Ascending aorta (tissue), 2 donors: ENCODE data around the gene NUP43. TPM values are rescaled to one million over a fixed set of nuclear protein-coding genes. Genes with fewer than 3 reads are reported as not detected.
A peak's percentile ranks its signal among the peaks of the same experiment; 100 is the strongest.
"Not testable (repeated sequence)": the region's sequence is repeated elsewhere in the genome, so short reads cannot be mapped to it uniquely, and the experiment has no call there.

Source experiments
- DNase-seq, 2 donors: peaks; one replicate each; pipeline ENCODE4 v3.0.0-alpha.2; 2019; ENCODE audit warnings: low spot score in 2 of 2
- H3K27ac ChIP-seq, 2 donors: fragments of 200-600 bp; sonication (generic); one replicate each; pipeline ENCODE4 v1.5.1; 2016 to 2017; ENCODE audit warnings: mild to moderate bottlenecking in 1 of 2
- H3K27me3 ChIP-seq: fragments of 200-600 bp; sonication (generic); one replicate; pipeline ENCODE4 v1.5.1; 2017
- H3K36me3 ChIP-seq, 2 donors: fragments of 200-600 bp; sonication (generic); one replicate each; pipeline ENCODE4 v1.5.1; 2016
- H3K4me1 ChIP-seq, 2 donors: fragments of 200-600 bp; sonication (generic); one replicate each; pipeline ENCODE4 v1.5.1; 2016 to 2017; ENCODE audit warnings: mild to moderate bottlenecking in 1 of 2
- H3K4me3 ChIP-seq, 2 donors: fragments of 200-600 bp; sonication (generic); one replicate each; pipeline ENCODE4 v1.5.1; 2016 to 2017; ENCODE audit warnings: mild to moderate bottlenecking in 1 of 2
- H3K9me3 ChIP-seq, 2 donors: fragments of 200-600 bp; sonication (generic); one replicate each; pipeline ENCODE4 v1.5.1; 2016
- CTCF ChIP-seq, 3 experiments: fragments of 200-600 bp in 2 of 3; fragments of 450-650 bp in 1 of 3; sonication (generic) in 2 of 3; IDR thresholded peaks; one replicate each; pipeline ENCODE4 v1.5.1; 2016 to 2019; ENCODE audit warnings: antibody characterized with exemption in 3 of 3, mild to moderate bottlenecking in 1 of 3, moderate library complexity in 1 of 3
- intact Hi-C: fragments of 100-400 bp; cut with DNase I; formaldehyde crosslinking; loops from one replicate; pipeline ENCODE4 v1.15.1; 2023
- total RNA-seq: library from RNA; depleted of rRNA; stranded (reverse); fragments of >200 nt; gene quantifications from one replicate; pipeline ENCODE4 v1.1.0, GENCODE V29; 2016

Gene NUP43
- total RNA-seq, 1 donor from 2014 or later = 2.9 TPM

- no peaks in the 10 kb centered on the region for H3K9me3 ChIP-seq
- no peaks in the 10 kb centered on the region for H3K4me1 ChIP-seq
- intact Hi-C loops = no loop called here
- no peaks in the 10 kb centered on the region for H3K27me3 ChIP-seq
- no peak overlapping the region for H3K27ac ChIP-seq
- H3K36me3 ChIP-seq = peaks cover 3 to 5% of the 10 kb centered on the region in 2 donors
- no peak for TF ChIP-seq CTCF (IDR thresholded peaks at IDR 0.05)
- H3K4me3 ChIP-seq = no peak overlapping the region
- DNase-seq = no peak
These were observed 15.1 kb upstream of the NUP43 start for GRCh38 chr6:149761438-149761837.

- Histone ChIP-seq H3K4me1 (peaks cover 0 to 3% of the 10 kb centered on the region in 2 donors), H3K27me3 (no peaks in the 10 kb centered on the region), H3K27ac (no peak overlapping the region), H3K36me3 (peaks cover 3 to 5% of the 10 kb centered on the region in 2 donors), H3K9me3 (no peaks in the 10 kb centered on the region), H3K4me3 (no peak overlapping the region)
- no peak for TF ChIP-seq CTCF (IDR thresholded peaks at IDR 0.05)
- DNase-seq = no peak
- intact Hi-C loops = no loop called here
These were observed 9.9 kb upstream of the NUP43 start for GRCh38 chr6:149756261-149756636.

GRCh38 chr6:149755300-149756260, 9.3 kb upstream of the NUP43 start:
- peaks cover 0 to 9% of the 10 kb centered on the region in 2 donors for H3K4me1 ChIP-seq
- no peak for TF ChIP-seq CTCF (IDR thresholded peaks at IDR 0.05)
- H3K27me3 ChIP-seq = no peaks in the 10 kb centered on the region

GRCh38 chr6:149754548-149754947, 8.2 kb upstream of the NUP43 start:
- Histone ChIP-seq H3K27ac (no peak overlapping the region), H3K36me3 (no peaks in the 10 kb centered on the region), H3K27me3 (no peaks in the 10 kb centered on the region), H3K9me3 (no peaks in the 10 kb centered on the region), H3K4me3 (no peak overlapping the region), H3K4me1 (peaks cover 0 to 12% of the 10 kb centered on the region in 2 donors)
- intact Hi-C loops = no loop called here
- no peak for TF ChIP-seq CTCF (IDR thresholded peaks at IDR 0.05)
- no peak for DNase-seq

More at GRCh38 chr6:149755300-149756260, 9.3 kb upstream of the NUP43 start:
- Histone ChIP-seq H3K9me3 (no peaks in the 10 kb centered on the region), H3K36me3 (peaks cover 3 to 5% of the 10 kb centered on the region in 2 donors), H3K27ac (peak overlapping the region in 1 of 2 donors; percentile 2), H3K4me3 (no peak overlapping the region)
- intact Hi-C loops = no loop called here
- DNase-seq = no peak

GRCh38 chr6:149753374-149753637, 7.0 kb upstream of the NUP43 start:
- intact Hi-C loops, H3K9me3 ChIP-seq, H3K36me3 ChIP-seq, DNase-seq, H3K27me3 ChIP-seq, H3K4me3 ChIP-seq, H3K27ac ChIP-seq: not testable (repeated sequence)
- H3K4me1 ChIP-seq = peaks cover 0 to 14% of the 10 kb centered on the region in 2 donors

- H3K36me3 ChIP-seq = no peaks in the 10 kb centered on the region
- no peak for DNase-seq
- no peak for TF ChIP-seq CTCF (IDR thresholded peaks at IDR 0.05)
- H3K27ac ChIP-seq = no peak overlapping the region
- intact Hi-C loops = no loop called here
- H3K9me3 ChIP-seq = no peaks in the 10 kb centered on the region
- no peak overlapping the region for H3K4me3 ChIP-seq
- peaks cover 0 to 14% of the 10 kb centered on the region in 2 donors for H3K4me1 ChIP-seq
- H3K27me3 ChIP-seq = no peaks in the 10 kb centered on the region
These were observed 6.5 kb upstream of the NUP43 start for GRCh38 chr6:149752600-149753373.

GRCh38 chr6:149751920-149752319, 5.6 kb upstream of the NUP43 start:
- H3K4me1 ChIP-seq = peaks cover 0 to 14% of the 10 kb centered on the region in 2 donors
- intact Hi-C loops = loop anchor here (2.0 kb wide), 1 partner anchor 111 kb away; no protein-coding TSS in a partner anchor
- not testable (repeated sequence) for DNase-seq, H3K27ac ChIP-seq, H3K27me3 ChIP-seq, H3K9me3 ChIP-seq, H3K36me3 ChIP-seq, H3K4me3 ChIP-seq
